HEK293 (cell line): ENCODE data around the gene ESPNL.
A peak's percentile ranks its signal among the peaks of the same experiment; 100 is the strongest.

ENCODE experiments used
- CTCF ChIA-PET: fragments of 350-600 bp; formaldehyde crosslinking; extraction: SDS; loops from one replicate; lab custom pipeline; 2021; ENCODE audit warnings: antibody characterized with exemption; lab: Yijun Ruan, JAX
- POLR2A ChIA-PET: fragments of 300-600 bp; formaldehyde crosslinking; extraction: SDS; loops from one replicate; lab custom pipeline; 2020; ENCODE audit warnings: antibody characterized with exemption, inconsistent platforms; lab: Yijun Ruan, JAX
- H3K27ac ChIP-seq: fragments of 200-500 bp; sonication (Bioruptor generic); 2 replicates; pipeline ENCODE4 v1.5.1; 2014; ENCODE audit warnings: low read depth, low read length, control low read depth, inconsistent platforms; ENCODE audit errors: extremely low read depth
- H3K36me3 ChIP-seq, 2 experiments: fragments of 200-500 bp in 1 of 2; sonication (Bioruptor generic) in 1 of 2; 1 replicate in 1 of 2; 2 replicates in 1 of 2; pipeline ENCODE4 v1.5.1; 2014 to 2017; ENCODE audit warnings: inconsistent platforms in 2 of 2, low read length in 2 of 2; ENCODE audit not compliant: control insufficient read depth in 2 of 2, insufficient read depth in 1 of 2
- H3K4me1 ChIP-seq: fragments of 200-500 bp; sonication (Bioruptor generic); 2 replicates; pipeline ENCODE4 v1.5.1; 2014; ENCODE audit warnings: mild to moderate bottlenecking, low read length, inconsistent platforms; ENCODE audit not compliant: control insufficient read depth, insufficient read depth
- H3K4me3 ChIP-seq: 2 replicates; pipeline ENCODE4 v1.5.1; 2011; ENCODE audit warnings: low read depth, mild to moderate bottlenecking, control low read depth, low read length, moderate library complexity
- H3K9me3 ChIP-seq: fragments of 200-500 bp; sonication (Bioruptor generic); 2 replicates; pipeline ENCODE4 v1.5.1; 2014; ENCODE audit warnings: low read depth, low read length, inconsistent platforms; ENCODE audit not compliant: control insufficient read depth, insufficient read depth
- OSR2 ChIP-seq: fragments of 450-650 bp; formaldehyde crosslinking; IDR thresholded peaks from 2 replicates; pipeline ENCODE4 v1.5.1; 2016; ENCODE audit warnings: missing biosample characterization, missing genetic modification characterization
- OVOL3 ChIP-seq: fragments of 450-650 bp; formaldehyde crosslinking; IDR thresholded peaks from 2 replicates; pipeline ENCODE4 v1.5.1; 2016; ENCODE audit warnings: missing biosample characterization, missing genetic modification characterization
- PRDM1 ChIP-seq: fragments of 450-650 bp; formaldehyde crosslinking; IDR thresholded peaks from 2 replicates; pipeline ENCODE4; 2016; ENCODE audit warnings: missing biosample characterization, missing genetic modification characterization
- SCRT1 ChIP-seq: fragments of 450-650 bp; formaldehyde crosslinking; IDR thresholded peaks from 2 replicates; pipeline ENCODE4 v1.5.1; 2016; ENCODE audit warnings: missing biosample characterization, missing genetic modification characterization, borderline replicate concordance
- SCRT2 ChIP-seq: fragments of 450-650 bp; formaldehyde crosslinking; IDR thresholded peaks from 2 replicates; pipeline ENCODE4 v1.5.1; 2016; ENCODE audit warnings: missing biosample characterization, missing genetic modification characterization
- TCF7L2 ChIP-seq: IDR thresholded peaks from 2 replicates; pipeline ENCODE4 v1.6.1; 2011; ENCODE audit warnings: low read depth, mild to moderate bottlenecking, inconsistent platforms, low read length, moderate library complexity, borderline replicate concordance
- ZIC2 ChIP-seq: fragments of 450-650 bp; formaldehyde crosslinking; IDR thresholded peaks from 2 replicates; pipeline ENCODE4 v1.5.1; 2016; ENCODE audit warnings: missing biosample characterization, missing genetic modification characterization
- ZNF302 ChIP-seq: fragments of 450-650 bp; formaldehyde crosslinking; IDR thresholded peaks from 2 replicates; pipeline ENCODE4 v1.5.1; 2016; ENCODE audit warnings: missing biosample characterization, missing genetic modification characterization, low read depth
- ZNF324 ChIP-seq: fragments of 450-650 bp; formaldehyde crosslinking; IDR thresholded peaks from 2 replicates; pipeline ENCODE4 v1.5.1; 2016; ENCODE audit warnings: missing biosample characterization, missing genetic modification characterization
- ZNF366 ChIP-seq: fragments of 450-650 bp; formaldehyde crosslinking; conservative IDR thresholded peaks from 2 replicates; pipeline ENCODE4 v1.5.1; 2016; ENCODE audit warnings: missing biosample characterization, missing genetic modification characterization
- ZNF585B ChIP-seq: fragments of 450-650 bp; formaldehyde crosslinking; IDR thresholded peaks from 2 replicates; pipeline ENCODE4 v1.5.1; 2016; ENCODE audit warnings: missing biosample characterization, missing genetic modification characterization
- ZNF701 ChIP-seq: fragments of 450-650 bp; formaldehyde crosslinking; IDR thresholded peaks from 2 replicates; pipeline ENCODE4 v1.5.1; 2016; ENCODE audit warnings: missing biosample characterization, missing genetic modification characterization
- ZNF776 ChIP-seq: fragments of 450-650 bp; formaldehyde crosslinking; IDR thresholded peaks from 2 replicates; pipeline ENCODE4 v1.5.0; 2017; ENCODE audit warnings: missing biosample characterization, missing genetic modification characterization, borderline replicate concordance
- TF ChIP-seq, protein P1 (sequence below): fragments of 450-650 bp; formaldehyde crosslinking; IDR thresholded peaks from 2 replicates; pipeline ENCODE4 v1.5.1; 2017; ENCODE audit warnings: missing biosample characterization, missing genetic modification characterization
- TF ChIP-seq, protein P2 (sequence below): fragments of 450-650 bp; formaldehyde crosslinking; IDR thresholded peaks from 2 replicates; pipeline ENCODE4 v1.5.1; 2016; ENCODE audit warnings: missing biosample characterization, missing genetic modification characterization
- TF ChIP-seq, protein P3 (sequence below): fragments of 450-650 bp; formaldehyde crosslinking; IDR thresholded peaks from 2 replicates; pipeline ENCODE4 v1.5.1; 2017; ENCODE audit warnings: missing biosample characterization, missing genetic modification characterization
- TF ChIP-seq, protein P4 (sequence below): fragments of 450-650 bp; formaldehyde crosslinking; IDR thresholded peaks from 2 replicates; pipeline ENCODE4 v1.5.1; 2016; ENCODE audit warnings: missing biosample characterization, missing genetic modification characterization
- TF ChIP-seq, protein P5 (sequence below): fragments of 450-650 bp; formaldehyde crosslinking; IDR thresholded peaks from 2 replicates; pipeline ENCODE4 v1.5.1; 2016; ENCODE audit warnings: missing biosample characterization, missing genetic modification characterization, borderline replicate concordance

Gene ESPNL

DNA sequence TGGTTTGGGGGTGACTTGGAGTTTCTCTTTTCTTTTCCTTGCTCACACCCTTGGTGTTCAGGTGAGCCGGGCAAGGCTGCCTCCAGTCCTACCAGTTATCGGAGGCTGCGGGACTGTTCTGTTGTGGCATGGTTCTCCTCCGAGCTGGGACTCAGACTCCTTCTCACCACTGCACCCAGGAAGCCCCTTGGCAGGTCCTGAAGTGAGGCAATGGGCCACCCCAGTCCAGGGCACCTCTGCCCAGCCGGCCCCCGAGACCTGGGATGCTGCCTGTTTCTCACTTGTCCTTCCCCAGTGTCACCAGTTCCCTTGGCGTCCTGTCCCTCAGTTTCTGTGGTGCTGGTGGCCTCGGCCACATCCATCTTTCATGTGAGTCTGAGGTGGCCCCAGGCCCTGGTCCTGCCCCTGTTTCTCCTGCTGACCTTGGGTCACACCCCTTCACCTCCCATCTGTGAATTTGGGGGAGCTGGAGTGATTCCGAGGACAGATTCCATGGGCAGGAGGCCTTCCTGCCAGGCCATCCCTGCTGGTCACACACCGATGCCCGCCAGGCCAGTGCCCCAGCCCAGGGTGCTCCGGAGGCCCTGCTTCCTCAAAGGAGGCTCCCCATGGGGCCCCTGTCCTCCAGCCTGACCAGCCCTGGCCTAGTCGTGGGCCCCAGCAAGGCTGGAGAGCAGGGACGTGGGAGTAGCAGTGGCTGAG is 31.8 kb downstream of the ESPNL start (continued):
- no peak for TF ChIP-seq ZNF585B
- TF ChIP-seq, protein P1, sequence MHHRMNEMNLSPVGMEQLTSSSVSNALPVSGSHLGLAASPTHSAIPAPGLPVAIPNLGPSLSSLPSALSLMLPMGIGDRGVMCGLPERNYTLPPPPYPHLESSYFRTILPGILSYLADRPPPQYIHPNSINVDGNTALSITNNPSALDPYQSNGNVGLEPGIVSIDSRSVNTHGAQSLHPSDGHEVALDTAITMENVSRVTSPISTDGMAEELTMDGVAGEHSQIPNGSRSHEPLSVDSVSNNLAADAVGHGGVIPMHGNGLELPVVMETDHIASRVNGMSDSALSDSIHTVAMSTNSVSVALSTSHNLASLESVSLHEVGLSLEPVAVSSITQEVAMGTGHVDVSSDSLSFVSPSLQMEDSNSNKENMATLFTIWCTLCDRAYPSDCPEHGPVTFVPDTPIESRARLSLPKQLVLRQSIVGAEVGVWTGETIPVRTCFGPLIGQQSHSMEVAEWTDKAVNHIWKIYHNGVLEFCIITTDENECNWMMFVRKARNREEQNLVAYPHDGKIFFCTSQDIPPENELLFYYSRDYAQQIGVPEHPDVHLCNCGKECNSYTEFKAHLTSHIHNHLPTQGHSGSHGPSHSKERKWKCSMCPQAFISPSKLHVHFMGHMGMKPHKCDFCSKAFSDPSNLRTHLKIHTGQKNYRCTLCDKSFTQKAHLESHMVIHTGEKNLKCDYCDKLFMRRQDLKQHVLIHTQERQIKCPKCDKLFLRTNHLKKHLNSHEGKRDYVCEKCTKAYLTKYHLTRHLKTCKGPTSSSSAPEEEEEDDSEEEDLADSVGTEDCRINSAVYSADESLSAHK (tag by site-specific recombination), result no peak

DNA sequence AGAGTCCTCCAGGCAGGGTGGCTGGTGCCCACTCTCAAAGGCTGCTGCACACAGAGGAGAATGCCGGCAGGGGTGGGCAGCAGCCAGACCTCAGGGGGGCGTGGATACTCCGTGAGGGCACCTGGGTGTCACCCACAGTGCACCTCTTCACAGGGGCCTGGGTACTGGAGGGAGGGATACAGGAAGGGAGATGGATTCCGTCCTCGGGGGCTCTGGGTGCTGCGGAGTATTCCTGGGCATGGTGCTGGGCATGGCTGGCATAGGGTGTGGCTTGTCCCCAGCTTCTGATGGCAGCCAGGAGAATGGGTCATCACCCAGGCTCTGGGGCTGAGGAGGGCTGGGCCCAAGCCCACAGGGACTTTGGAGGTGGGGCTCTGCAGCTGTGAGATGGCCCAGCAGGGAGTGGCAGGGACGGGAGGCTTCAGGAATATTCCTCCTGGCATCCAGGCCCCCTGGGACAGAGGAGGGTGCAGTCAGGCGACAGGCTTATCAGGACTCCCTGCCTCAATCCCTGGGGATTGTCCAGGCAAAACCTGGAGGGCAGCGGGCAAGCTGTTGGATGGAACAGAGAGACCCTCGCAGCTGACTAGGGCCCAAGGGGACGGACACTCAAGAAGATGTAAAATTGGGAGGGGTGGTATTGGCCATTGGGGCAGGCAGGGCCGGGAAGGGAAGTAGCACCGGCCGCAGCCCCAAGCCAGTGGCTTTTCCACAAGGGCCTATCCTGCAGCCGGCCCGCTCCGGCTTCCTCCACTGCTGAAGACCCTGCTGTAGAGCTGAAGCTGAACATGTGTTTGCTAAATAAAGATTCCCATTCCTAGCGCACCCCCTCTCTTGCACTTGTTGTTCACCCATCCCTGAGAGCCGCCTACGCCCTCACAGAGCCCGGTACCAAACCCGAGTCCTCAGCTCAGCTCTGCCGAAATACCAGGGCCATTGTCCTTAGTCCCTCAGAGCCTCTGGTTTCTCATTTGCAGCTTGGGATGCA is 32.6 kb downstream of the ESPNL start:
- Histone ChIP-seq H3K9me3 (no peaks in the 10 kb centered on the region), H3K36me3 (no peaks in the 10 kb centered on the region), H3K4me3 (no peak overlapping the region), H3K27ac (no peak overlapping the region), H3K4me1 (no peaks in the 10 kb centered on the region)
- TF ChIP-seq OSR2 (tag by site-specific recombination), result no peak
- TF ChIP-seq ZIC2, result 0 out of 2 replicates have a peak, but pooled peaks have one; percentile 17
- ChIA-PET POLR2A (no interaction called here), CTCF (no interaction called here)

DNA sequence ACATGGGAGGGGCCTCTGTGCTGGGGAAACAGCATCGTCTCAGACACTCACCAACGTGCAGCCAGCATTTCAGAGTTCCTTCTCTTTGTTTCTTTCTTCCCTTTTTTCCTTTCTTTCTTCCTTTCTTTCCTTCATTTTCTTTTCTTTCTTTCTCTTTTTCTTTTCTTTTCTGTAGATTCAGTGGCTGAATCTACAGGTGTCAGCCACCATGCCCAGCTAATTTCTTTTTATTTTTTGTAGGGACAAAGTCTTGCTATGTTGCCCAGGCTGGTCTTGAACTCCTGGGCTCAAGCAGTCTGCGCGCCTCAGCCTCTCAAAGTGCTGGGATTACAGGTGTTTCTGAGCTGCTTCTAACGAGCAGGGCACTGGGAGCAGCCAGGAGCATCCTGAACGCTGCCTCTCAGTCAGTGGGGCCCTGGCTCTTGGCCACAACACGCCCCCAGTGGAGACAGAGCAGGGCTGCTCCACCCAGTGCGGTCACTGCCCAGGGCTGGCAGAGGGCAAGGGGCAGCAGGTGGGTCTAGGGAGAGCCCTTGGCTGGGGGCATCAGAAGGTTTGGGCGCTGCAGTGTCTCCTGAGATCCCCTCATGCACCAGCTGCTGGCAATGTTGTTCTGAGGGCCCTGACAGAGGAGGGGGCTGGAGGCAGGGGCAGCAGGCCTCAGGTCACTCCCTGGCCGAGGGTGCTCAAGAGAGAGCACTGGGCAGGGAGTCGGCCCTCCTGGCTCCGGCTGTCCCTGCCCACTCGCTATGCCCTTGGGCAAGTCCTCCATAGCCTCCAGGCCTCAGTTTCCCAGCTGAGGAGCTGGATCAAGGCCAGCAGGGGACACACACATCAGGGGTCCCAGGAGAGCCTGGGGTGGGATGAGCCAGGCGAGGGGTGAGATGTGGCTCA is 33.6 kb downstream of the ESPNL start:
- ChIA-PET CTCF (interaction anchor here (0.7 kb wide), 1 partner anchor 176 kb away, joined by 5 read pairs; no protein-coding TSS in a partner anchor), POLR2A (no interaction called here)
- H3K4me1 ChIP-seq, result no peaks in the 10 kb centered on the region
- no peaks in the 10 kb centered on the region for H3K36me3 ChIP-seq
- H3K27ac ChIP-seq, result no peak overlapping the region
- H3K4me3 ChIP-seq, result no peak overlapping the region
- H3K9me3 ChIP-seq, result no peaks in the 10 kb centered on the region
- TF ChIP-seq PRDM1 (tag by site-specific recombination) (peak; percentile 37; the same call in 1 of the 2 replicates), ZNF324 (tag by site-specific recombination) (no peak), OVOL3 (tag by site-specific recombination) (no peak), SCRT1 (peak; percentile 83; the same call in 1 of the 2 replicates), SCRT2 (peak; percentile 90), ZNF776 (no peak), ZNF302 (tag by site-specific recombination) (no peak), TCF7L2 (no peak), ZNF366 (0 out of 2 replicates have a peak, but pooled peaks have one; percentile 13), ZNF701 (tag by site-specific recombination) (no peak)
- TF ChIP-seq, protein P2, sequence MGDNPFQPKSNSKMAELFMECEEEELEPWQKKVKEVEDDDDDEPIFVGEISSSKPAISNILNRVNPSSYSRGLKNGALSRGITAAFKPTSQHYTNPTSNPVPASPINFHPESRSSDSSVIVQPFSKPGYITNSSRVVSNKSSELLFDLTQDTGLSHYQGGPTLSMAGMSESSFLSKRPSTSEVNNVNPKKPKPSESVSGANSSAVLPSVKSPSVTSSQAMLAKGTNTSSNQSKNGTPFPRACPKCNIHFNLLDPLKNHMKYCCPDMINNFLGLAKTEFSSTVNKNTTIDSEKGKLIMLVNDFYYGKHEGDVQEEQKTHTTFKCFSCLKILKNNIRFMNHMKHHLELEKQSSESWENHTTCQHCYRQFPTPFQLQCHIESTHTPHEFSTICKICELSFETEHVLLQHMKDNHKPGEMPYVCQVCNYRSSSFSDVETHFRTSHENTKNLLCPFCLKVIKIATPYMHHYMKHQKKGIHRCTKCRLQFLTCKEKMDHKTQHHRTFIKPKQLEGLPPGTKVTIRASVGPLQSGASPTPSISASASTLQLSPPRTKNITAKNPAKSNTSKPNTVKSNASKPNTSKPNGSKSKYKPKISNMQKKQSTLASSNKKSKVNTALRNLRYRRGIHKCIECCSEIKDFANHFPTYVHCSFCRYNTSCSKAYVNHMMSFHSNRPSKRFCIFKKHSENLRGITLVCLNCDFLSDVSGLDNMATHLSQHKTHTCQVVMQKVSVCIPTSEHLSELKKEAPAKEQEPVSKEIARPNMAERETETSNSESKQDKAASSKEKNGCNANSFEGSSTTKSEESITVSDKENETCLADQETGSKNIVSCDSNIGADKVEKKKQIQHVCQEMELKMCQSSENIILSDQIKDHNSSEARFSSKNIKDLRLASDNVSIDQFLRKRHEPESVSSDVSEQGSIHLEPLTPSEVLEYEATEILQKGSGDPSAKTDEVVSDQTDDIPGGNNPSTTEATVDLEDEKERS (tag by site-specific recombination), result no peak
- TF ChIP-seq, protein P3, sequence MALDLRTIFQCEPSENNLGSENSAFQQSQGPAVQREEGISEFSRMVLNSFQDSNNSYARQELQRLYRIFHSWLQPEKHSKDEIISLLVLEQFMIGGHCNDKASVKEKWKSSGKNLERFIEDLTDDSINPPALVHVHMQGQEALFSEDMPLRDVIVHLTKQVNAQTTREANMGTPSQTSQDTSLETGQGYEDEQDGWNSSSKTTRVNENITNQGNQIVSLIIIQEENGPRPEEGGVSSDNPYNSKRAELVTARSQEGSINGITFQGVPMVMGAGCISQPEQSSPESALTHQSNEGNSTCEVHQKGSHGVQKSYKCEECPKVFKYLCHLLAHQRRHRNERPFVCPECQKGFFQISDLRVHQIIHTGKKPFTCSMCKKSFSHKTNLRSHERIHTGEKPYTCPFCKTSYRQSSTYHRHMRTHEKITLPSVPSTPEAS (tag by site-specific recombination), result no peak
- TF ChIP-seq, protein P4, sequence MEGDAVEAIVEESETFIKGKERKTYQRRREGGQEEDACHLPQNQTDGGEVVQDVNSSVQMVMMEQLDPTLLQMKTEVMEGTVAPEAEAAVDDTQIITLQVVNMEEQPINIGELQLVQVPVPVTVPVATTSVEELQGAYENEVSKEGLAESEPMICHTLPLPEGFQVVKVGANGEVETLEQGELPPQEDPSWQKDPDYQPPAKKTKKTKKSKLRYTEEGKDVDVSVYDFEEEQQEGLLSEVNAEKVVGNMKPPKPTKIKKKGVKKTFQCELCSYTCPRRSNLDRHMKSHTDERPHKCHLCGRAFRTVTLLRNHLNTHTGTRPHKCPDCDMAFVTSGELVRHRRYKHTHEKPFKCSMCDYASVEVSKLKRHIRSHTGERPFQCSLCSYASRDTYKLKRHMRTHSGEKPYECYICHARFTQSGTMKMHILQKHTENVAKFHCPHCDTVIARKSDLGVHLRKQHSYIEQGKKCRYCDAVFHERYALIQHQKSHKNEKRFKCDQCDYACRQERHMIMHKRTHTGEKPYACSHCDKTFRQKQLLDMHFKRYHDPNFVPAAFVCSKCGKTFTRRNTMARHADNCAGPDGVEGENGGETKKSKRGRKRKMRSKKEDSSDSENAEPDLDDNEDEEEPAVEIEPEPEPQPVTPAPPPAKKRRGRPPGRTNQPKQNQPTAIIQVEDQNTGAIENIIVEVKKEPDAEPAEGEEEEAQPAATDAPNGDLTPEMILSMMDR, result peak; percentile 39; the same call in 1 of the 2 replicates
- TF ChIP-seq, protein P5, sequence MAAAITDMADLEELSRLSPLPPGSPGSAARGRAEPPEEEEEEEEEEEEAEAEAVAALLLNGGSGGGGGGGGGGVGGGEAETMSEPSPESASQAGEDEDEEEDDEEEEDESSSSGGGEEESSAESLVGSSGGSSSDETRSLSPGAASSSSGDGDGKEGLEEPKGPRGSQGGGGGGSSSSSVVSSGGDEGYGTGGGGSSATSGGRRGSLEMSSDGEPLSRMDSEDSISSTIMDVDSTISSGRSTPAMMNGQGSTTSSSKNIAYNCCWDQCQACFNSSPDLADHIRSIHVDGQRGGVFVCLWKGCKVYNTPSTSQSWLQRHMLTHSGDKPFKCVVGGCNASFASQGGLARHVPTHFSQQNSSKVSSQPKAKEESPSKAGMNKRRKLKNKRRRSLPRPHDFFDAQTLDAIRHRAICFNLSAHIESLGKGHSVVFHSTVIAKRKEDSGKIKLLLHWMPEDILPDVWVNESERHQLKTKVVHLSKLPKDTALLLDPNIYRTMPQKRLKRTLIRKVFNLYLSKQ (tag by site-specific recombination), result no peak
